GM19463 (cell line): ENCODE data around the gene XIRP1.

ENCODE experiments used
- ATAC-seq: cut with Tn5 transposase; IDR thresholded peaks from one replicate; pipeline ENCODE4 v1.9.1; 2021; ENCODE audit warnings: mild to moderate bottlenecking, moderate library complexity; ENCODE audit not compliant: unreplicated experiment

The XIRP1 gene

GRCh38 chr3:39166932-39167532 is 25.4 kb downstream of the XIRP1 start:
- no peak for ATAC-seq

- no peak for ATAC-seq
Observed at GRCh38 chr3:39166134-39166710, 26.2 kb downstream of the XIRP1 start.

GRCh38 chr3:39165518-39165917 is 26.9 kb downstream of the XIRP1 start:
- ATAC-seq, result no peak

- ATAC-seq, result no peak
Observed at GRCh38 chr3:39164414-39164813, 28.0 kb downstream of the XIRP1 start.

- ATAC-seq, result no peak
Observed at GRCh38 chr3:39158148-39158715, 34.2 kb downstream of the XIRP1 start.

GRCh38 chr3:39157359-39157758 is 35.0 kb downstream of the XIRP1 start:
- ATAC-seq, result no peak

- no peak for ATAC-seq
Observed at GRCh38 chr3:39156421-39156820, 36.0 kb downstream of the XIRP1 start.

GRCh38 chr3:39154280-39155021 is 37.9 kb downstream of the XIRP1 start:
- ATAC-seq, result no peak

- no peak for ATAC-seq
Observed at GRCh38 chr3:39153977-39154279, 38.5 kb downstream of the XIRP1 start.

- no peak for ATAC-seq
Observed at GRCh38 chr3:39150803-39151631, 41.4 kb downstream of the XIRP1 start.

GRCh38 chr3:39150148-39150802 is 42.1 kb downstream of the XIRP1 start:
- no peak for ATAC-seq

- no peak for ATAC-seq
Observed at GRCh38 chr3:39149498-39150147, 42.8 kb downstream of the XIRP1 start.

- ATAC-seq, result no peak
Observed at GRCh38 chr3:39149059-39149455, 43.3 kb downstream of the XIRP1 start.

GRCh38 chr3:39148435-39149058 is 43.8 kb downstream of the XIRP1 start:
- no peak for ATAC-seq

- ATAC-seq, result peak; percentile 16
Observed at GRCh38 chr3:39147711-39148434, 44.5 kb downstream of the XIRP1 start.

GRCh38 chr3:39146611-39147591 is 45.5 kb downstream of the XIRP1 start:
- ATAC-seq, result peak; percentile 25

GRCh38 chr3:39146083-39146501 is 46.3 kb downstream of the XIRP1 start:
- ATAC-seq, result no peak
